NCI-H128 (cell line): Measurements from ENCODE around the gene AP1G2.
"Not testable (repeated sequence)": the region's sequence is repeated elsewhere in the genome, so short reads cannot be mapped to it uniquely, and the experiment has no call there.

ENCODE experiments used
- DNase-seq: peaks from one replicate; lab custom pipeline; 2025; ENCODE audit not compliant: unreplicated experiment; lab: John Stamatoyannopoulos, UW

Gene AP1G2

GRCh38 chr14:23600806-23601205 lies 33.2 kb upstream of the AP1G2 start:
- DNase-seq = no peak

GRCh38 chr14:23600322-23600707 lies 32.7 kb upstream of the AP1G2 start:
- DNase-seq = no peak

- not testable (repeated sequence) for DNase-seq
These were observed 26.6 kb upstream of the AP1G2 start for GRCh38 chr14:23594191-23594590.

GRCh38 chr14:23590198-23590597 lies 22.6 kb upstream of the AP1G2 start:
- DNase-seq = no peak

GRCh38 chr14:23589606-23590005 lies 22.0 kb upstream of the AP1G2 start:
- no peak for DNase-seq

- DNase-seq = peak; percentile 62
These were observed 21.4 kb upstream of the AP1G2 start for GRCh38 chr14:23588884-23589598.

- not testable (repeated sequence) for DNase-seq
These were observed 17.1 kb upstream of the AP1G2 start for GRCh38 chr14:23584527-23585203.

GRCh38 chr14:23583761-23584526 lies 16.4 kb upstream of the AP1G2 start:
- not testable (repeated sequence) for DNase-seq

- no peak for DNase-seq
These were observed 15.5 kb upstream of the AP1G2 start for GRCh38 chr14:23582906-23583760.

- DNase-seq = no peak
These were observed 13.3 kb upstream of the AP1G2 start for GRCh38 chr14:23580948-23581281.

GRCh38 chr14:23580152-23580926 lies 12.7 kb upstream of the AP1G2 start:
- no peak for DNase-seq

GRCh38 chr14:23579739-23580138 lies 12.1 kb upstream of the AP1G2 start:
- no peak for DNase-seq

GRCh38 chr14:23579311-23579630 lies 11.7 kb upstream of the AP1G2 start:
- no peak for DNase-seq

- DNase-seq = no peak
These were observed 11.1 kb upstream of the AP1G2 start, which contains the start of gene JPH4 for GRCh38 chr14:23578560-23579310. Gene JPH4, minus strand, starts transcription at chr14:23578790. Its CDS starts 1,337 bp downstream, at chr14:23577453.

GRCh38 chr14:23577710-23578392 lies 10.3 kb upstream of the AP1G2 start:
- no peak for DNase-seq

GRCh38 chr14:23577004-23577681 lies 9.6 kb upstream of the AP1G2 start:
- DNase-seq = no peak

- DNase-seq = no peak
These were observed 5.9 kb upstream of the AP1G2 start for GRCh38 chr14:23573384-23574015.

- no peak for DNase-seq
These were observed 5.2 kb upstream of the AP1G2 start for GRCh38 chr14:23572836-23573235.
